ENCODE measurements around the gene NEDD4L. TPM values are rescaled to one million over a fixed set of nuclear protein-coding genes. Genes with fewer than 3 reads are reported as not detected.

NEDD4L gene
- total and polyA plus RNA-seq, 2 donors (not counting 1 experiment from before 2014, with no cell fraction given), result 10.3 to 25.7 TPM

GRCh38 chr18:58407263-58407648, 363.2 kb downstream of the NEDD4L start:
- Histone ChIP-seq H3K4me1 (ENCODE audit: control insufficient read depth in 2 of 2, insufficient read depth in 2 of 2, low read length in 2 of 2) (no peaks in the 10 kb centered on the region), H3K4me2 (replicated peaks; ENCODE audit: low read depth, low read length, poor library complexity, severe bottlenecking) (no peak overlapping the region), H2AFZ (ENCODE audit: insufficient read depth, low read depth, low read length, poor library complexity, severe bottlenecking) (no peak overlapping the region), H3K36me3 (replicated peaks in 1 of 2; ENCODE audit: control extremely low read depth in 1 of 2, control insufficient read depth in 1 of 2, extremely low read depth in 1 of 2, insufficient read depth in 2 of 2, low read length in 1 of 2) (no peaks in the 10 kb centered on the region), H4K20me1 (ENCODE audit: control insufficient read depth, insufficient read depth, low read length, poor library complexity, severe bottlenecking) (no peaks in the 10 kb centered on the region), H3K9me3 (ENCODE audit: control extremely low read depth in 1 of 3, control insufficient read depth in 2 of 3, insufficient read depth in 1 of 3, low read length in 2 of 3) (peaks cover 0 to 3% (median 0%) of the 10 kb centered on the region in 3 donors), H3K9ac (ENCODE audit: low read length) (no peak overlapping the region), H3K79me2 (ENCODE audit: control insufficient read depth, insufficient read depth, low read length) (no peaks in the 10 kb centered on the region), H3K27ac (ENCODE audit: low read length in 2 of 2) (no peak overlapping the region), H3K4me3 (ENCODE audit: control extremely low read depth in 1 of 5, extremely low read depth in 1 of 5, insufficient read depth in 1 of 5, low read depth in 2 of 5, low read length in 4 of 5) (no peak overlapping the region), H3K27me3 (replicated peaks in 1 of 4; ENCODE audit: control extremely low read depth in 1 of 4, control insufficient read depth in 3 of 4, insufficient read depth in 4 of 4, low read length in 3 of 4) (no peaks in the 10 kb centered on the region)
- ATAC-seq (ENCODE audit: low read depth) (no peak), DNase-seq (no peak)
- POLR2A ChIA-PET, result no interaction called here
- Mint-ChIP-seq H3K4me3 (no peak overlapping the region), H3K27me3 (peaks cover 3% of the 10 kb centered on the region), H3K4me1 (no peaks in the 10 kb centered on the region), H3K27ac (no peak overlapping the region), H3K9me3 (ENCODE audit: insufficient read depth) (no peaks in the 10 kb centered on the region)
- WGBS (ENCODE audit: insufficient coverage), result 100% methylated on average over 1 of the region's 7 CpGs
- TF ChIP-seq CTCF (IDR thresholded peaks at IDR 0.05), result no peak
- no peak for TF ChIP-seq EZH2 (IDR thresholded peaks at IDR 0.05; ENCODE audit: borderline replicate concordance, insufficient read depth, low read depth, low read length, poor library complexity, severe bottlenecking)
- CTCF ChIA-PET, result no interaction called here
- intact Hi-C loops (cut with micrococcal nuclease), result no loop called here

GRCh38 chr18:58407649-58408407, 363.8 kb downstream of the NEDD4L start:
- no peak overlapping the region for H3K27ac Mint-ChIP-seq
- H3K27me3 Mint-ChIP-seq, result peaks cover 3% of the 10 kb centered on the region
- no peak overlapping the region for H3K4me3 Mint-ChIP-seq
- H3K4me2 ChIP-seq (replicated peaks; ENCODE audit: low read depth, low read length, poor library complexity, severe bottlenecking), result no peak overlapping the region
- no peaks in the 10 kb centered on the region for H3K9me3 Mint-ChIP-seq (ENCODE audit: insufficient read depth)
- H4K20me1 ChIP-seq (ENCODE audit: control insufficient read depth, insufficient read depth, low read length, poor library complexity, severe bottlenecking), result no peaks in the 10 kb centered on the region
- H3K9ac ChIP-seq (ENCODE audit: low read length), result no peak overlapping the region
- intact Hi-C loops (cut with micrococcal nuclease), result no loop called here
- H3K79me2 ChIP-seq (ENCODE audit: control insufficient read depth, insufficient read depth, low read length), result no peaks in the 10 kb centered on the region
- H3K4me1 ChIP-seq (ENCODE audit: control insufficient read depth in 2 of 2, insufficient read depth in 2 of 2, low read length in 2 of 2), result no peaks in the 10 kb centered on the region
- no peaks in the 10 kb centered on the region for H3K4me1 Mint-ChIP-seq
- H3K9me3 ChIP-seq (ENCODE audit: control extremely low read depth in 1 of 3, control insufficient read depth in 2 of 3, insufficient read depth in 1 of 3, low read length in 2 of 3), result peaks cover 0 to 3% (median 0%) of the 10 kb centered on the region in 3 donors
- CTCF ChIA-PET, result no interaction called here
- DNase-seq (no peak), ATAC-seq (ENCODE audit: low read depth) (no peak)
- 98% methylated on average over 6 of the region's 6 CpGs for WGBS (ENCODE audit: insufficient coverage)
- H3K4me3 ChIP-seq (ENCODE audit: control extremely low read depth in 1 of 5, extremely low read depth in 1 of 5, insufficient read depth in 1 of 5, low read depth in 2 of 5, low read length in 4 of 5), result no peak overlapping the region
- no peak overlapping the region for H2AFZ ChIP-seq (ENCODE audit: insufficient read depth, low read depth, low read length, poor library complexity, severe bottlenecking)
- no peak for TF ChIP-seq EZH2 (IDR thresholded peaks at IDR 0.05; ENCODE audit: borderline replicate concordance, insufficient read depth, low read depth, low read length, poor library complexity, severe bottlenecking)
- no peak for TF ChIP-seq CTCF (IDR thresholded peaks at IDR 0.05)
- POLR2A ChIA-PET, result no interaction called here
- H3K36me3 ChIP-seq (replicated peaks in 1 of 2; ENCODE audit: control extremely low read depth in 1 of 2, control insufficient read depth in 1 of 2, extremely low read depth in 1 of 2, insufficient read depth in 2 of 2, low read length in 1 of 2), result no peaks in the 10 kb centered on the region
- no peaks in the 10 kb centered on the region for H3K27me3 ChIP-seq (replicated peaks in 1 of 4; ENCODE audit: control extremely low read depth in 1 of 4, control insufficient read depth in 3 of 4, insufficient read depth in 4 of 4, low read length in 3 of 4)
- no peak overlapping the region for H3K27ac ChIP-seq (ENCODE audit: low read length in 2 of 2)

All from B cell (primary cell).